GM18870 (cell line): ENCODE data around the gene LIMS1.
"Not testable (repeated sequence)": the region's sequence is repeated elsewhere in the genome, so short reads cannot be mapped to it uniquely, and the experiment has no call there.

ENCODE experiments used
- ATAC-seq: cut with Tn5 transposase; IDR thresholded peaks from one replicate; pipeline ENCODE4 v1.9.1; 2021; ENCODE audit warnings: moderate library complexity; ENCODE audit not compliant: unreplicated experiment

The LIMS1 gene

GRCh38 chr2:108548208-108549003, 14.1 kb downstream of the LIMS1 start:
- ATAC-seq, result no peak

GRCh38 chr2:108552566-108552965, 18.3 kb downstream of the LIMS1 start:
- ATAC-seq, result no peak

DNA sequence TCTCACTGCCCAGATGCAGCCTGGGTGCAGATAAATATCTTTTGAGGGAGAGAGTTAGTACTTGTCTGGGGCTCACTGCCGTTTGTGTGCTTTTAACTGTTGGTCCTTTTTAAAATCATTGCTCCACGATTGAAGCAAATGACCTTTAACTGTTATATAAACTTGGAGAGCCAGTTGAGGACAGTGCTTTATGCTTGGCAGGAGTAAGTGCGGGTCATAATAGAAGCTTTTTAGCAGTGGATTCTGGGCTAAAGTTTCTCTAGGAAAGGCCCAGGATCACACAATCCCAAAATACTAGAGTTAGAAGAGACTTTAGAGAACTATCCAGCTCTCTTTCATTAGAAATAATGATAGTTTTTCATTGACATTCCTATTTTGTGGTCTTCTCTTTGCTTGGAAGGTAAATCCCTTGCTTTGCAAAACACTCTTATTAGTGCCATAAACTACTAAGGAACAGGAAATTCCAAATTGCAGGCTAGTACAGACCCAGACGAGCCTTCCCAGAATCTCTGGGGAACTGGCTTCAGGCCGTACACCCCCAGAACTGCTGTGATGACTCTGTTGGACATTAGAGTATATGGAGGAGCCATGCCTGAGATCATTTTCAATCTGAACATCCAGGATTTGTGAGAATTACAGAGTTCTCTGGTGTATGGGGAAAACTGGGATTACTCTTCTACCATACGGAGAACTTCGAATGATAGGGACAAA, 19.1 kb downstream of the LIMS1 start:
- no peak for ATAC-seq

- ATAC-seq, result no peak
Observed at GRCh38 chr2:108554528-108554927, 20.3 kb downstream of the LIMS1 start.

- ATAC-seq, result no peak
Observed at GRCh38 chr2:108555572-108555971, 21.3 kb downstream of the LIMS1 start.

- ATAC-seq, result not testable (repeated sequence)
Observed at GRCh38 chr2:108556581-108556980, 22.3 kb downstream of the LIMS1 start.

GRCh38 chr2:108560241-108560811, 26.1 kb downstream of the LIMS1 start:
- ATAC-seq, result no peak

DNA sequence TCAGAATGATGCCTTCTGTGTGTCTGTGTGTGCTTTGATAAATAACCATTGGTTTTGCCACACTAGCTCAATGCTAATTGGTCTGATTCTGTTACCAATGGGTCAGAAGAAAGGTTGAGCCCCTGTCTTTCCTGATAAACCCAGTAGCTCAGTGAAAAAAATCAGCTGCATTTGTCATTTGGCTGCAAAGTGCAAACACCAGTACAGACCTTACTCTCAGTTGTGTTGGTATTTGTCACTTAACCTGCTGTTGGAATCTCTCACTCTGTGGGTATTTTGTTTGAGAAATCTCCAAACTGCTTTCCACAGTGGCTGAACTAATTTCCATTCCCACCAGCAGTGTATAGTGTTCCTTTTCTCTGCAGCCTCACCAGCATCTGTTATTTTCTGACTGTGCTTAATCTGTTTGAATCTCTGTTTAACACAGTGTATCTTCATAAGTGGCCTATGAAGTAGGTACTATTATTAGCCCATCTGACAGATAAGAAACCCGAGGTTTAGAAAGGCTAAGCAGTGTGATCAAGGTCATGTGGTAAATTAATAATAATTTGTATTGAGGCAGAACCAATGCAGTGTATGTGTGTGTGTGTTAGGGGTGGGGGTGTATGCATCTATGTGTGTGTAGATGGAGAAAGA, 26.7 kb downstream of the LIMS1 start:
- ATAC-seq, result no peak

- no peak for ATAC-seq
Observed at GRCh38 chr2:108562274-108562673, 28.0 kb downstream of the LIMS1 start.

GRCh38 chr2:108564510-108564909, 30.2 kb downstream of the LIMS1 start:
- no peak for ATAC-seq

GRCh38 chr2:108565778-108566375, 31.6 kb downstream of the LIMS1 start:
- peak; percentile 70 for ATAC-seq

DNA sequence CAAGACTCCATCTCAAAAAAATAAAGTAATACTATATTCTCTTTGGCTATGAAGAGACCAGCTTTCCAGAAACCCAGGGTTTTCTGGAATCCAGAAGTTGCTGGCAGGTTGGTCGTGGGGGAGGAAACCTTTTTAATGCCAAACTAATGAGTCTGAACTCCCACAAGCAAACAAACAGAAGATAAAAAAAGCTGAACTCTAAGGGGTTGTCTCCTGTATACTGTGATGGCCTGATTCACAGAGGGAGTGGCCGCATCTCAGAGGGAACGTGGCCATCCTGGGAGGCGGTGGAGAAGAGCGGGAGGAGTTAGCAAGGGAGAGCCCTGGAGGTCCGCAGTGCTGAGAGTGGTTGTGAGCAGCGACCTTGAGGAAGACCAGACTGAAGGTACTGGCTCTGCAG, 36.1 kb downstream of the LIMS1 start:
- ATAC-seq, result no peak

DNA sequence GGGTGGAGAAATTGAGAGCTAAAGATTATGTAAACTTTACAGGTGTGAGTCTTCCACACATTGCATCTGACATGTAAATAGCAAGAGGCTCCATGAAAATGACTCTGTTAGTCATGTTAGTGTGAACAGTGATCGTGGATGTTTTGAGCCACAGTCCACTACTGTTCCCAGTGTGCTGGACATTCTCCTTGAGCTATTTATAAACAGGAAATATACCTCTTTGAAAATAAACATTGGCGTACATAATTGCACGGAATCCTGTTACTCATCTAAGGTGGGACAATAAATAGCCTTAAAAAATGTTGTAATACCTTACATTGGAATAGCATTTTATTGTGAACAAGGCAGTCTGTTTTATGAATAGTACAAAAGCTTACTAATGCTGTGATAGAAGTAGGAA, 37.0 kb downstream of the LIMS1 start:
- no peak for ATAC-seq

- ATAC-seq, result no peak
Observed at GRCh38 chr2:108573061-108573460, 38.8 kb downstream of the LIMS1 start.

DNA sequence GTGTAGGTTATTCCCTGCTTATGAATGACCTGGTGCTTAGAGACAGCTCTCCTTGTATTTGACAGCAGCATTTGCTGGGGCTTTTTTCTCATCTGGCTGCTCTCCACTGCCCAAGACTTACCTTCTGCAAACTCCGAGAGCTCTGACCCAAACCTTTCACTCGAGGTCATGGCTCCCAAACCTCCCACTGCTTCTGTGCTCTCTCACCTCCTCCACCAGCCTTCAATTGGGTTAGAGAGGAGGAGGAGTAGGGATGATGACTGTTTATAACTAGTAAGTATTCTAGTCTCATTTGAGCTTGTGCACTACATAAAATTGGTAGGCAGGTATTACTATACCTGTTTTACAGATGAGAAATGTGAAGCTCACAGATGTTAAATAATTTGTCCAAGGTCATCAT, 40.1 kb downstream of the LIMS1 start:
- no peak for ATAC-seq

GRCh38 chr2:108575132-108575966, 41.1 kb downstream of the LIMS1 start:
- ATAC-seq, result peak; percentile 97

DNA sequence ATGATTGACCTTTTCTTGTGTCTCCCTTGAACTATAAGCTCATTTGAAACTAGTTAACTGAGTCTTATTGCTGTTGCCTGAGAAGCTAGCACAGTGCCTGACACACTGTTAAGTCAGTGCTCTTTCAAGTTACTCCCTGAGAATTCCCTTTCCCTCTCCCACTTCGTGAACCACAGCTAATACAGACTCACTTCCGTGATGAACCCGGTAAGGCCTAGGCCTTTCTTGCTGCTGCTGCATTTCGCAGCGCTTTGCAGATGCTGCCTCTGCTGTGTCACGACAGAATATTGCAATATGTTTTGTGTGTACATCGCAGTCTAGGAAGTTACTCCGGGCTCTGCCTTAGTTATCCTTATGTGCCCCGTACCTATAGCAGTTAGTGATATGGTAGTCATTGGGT, 42.8 kb downstream of the LIMS1 start:
- no peak for ATAC-seq

DNA sequence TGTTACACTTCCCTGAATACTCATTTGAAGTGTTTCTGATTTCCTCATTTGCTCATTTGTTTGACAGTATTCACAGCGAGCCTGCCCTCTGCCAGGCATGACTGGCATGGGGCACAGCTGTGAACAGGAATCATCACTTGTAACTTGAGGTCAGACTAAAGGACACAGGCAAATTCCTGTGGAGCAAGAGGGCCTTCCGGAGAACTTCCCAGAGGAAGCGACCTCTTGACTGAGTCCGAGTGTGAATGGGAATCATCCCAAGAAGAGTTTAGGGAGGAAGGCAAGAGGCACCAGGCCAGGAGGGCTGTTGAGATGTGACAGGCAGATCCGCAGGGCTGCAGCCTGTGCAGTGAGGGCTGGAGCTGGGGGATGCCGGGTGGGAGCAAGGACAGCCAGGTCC, 45.4 kb downstream of the LIMS1 start:
- ATAC-seq, result no peak

DNA sequence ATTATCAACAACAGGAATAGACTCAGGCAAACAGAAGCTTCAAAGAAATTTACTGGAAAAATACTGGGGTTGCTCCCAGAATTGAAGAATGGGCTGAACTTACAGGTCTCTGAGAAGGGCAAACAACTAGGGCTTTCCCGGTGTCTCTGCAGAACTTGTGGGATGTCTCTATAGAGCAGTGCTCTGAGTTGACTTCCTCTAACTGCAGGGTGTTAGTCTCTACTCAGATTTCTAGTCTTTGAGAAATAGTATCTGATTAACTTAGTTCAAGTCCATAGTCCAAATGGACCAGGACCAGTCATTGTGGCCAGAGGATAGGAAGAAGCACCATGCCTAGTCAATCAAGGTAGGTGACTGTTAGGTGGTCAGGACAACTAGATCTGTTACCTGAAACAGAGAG, 45.8 kb downstream of the LIMS1 start:
- no peak for ATAC-seq

DNA sequence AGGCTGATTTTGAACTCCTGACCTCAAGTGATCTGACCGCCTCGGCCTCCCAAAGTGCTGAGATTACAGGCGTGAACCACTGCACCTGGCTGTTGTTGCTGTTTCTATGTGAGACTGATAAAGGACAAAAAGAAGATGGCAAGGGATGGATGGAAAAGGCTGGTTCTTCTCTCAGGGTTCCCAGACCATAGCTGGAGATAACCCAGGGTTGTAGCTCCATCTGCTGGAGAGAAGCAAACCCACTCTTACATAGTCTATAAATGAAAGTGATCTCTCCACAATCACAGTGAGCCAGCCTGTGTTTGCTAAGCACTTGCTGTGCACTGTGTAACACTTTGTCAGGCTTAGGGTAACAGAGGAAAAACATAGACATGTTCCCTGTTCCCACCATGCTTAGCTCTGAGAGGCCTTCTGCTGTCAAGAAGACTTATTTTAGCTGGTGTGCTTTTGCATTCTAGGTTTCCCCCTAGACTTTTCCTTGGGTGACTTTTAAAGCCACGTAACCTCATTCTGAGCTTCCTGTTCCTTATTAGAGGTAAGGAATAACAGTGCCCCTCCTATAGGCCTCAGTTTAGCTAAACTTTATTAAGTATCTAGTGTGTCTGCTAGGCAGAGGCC, 49.7 kb downstream of the LIMS1 start:
- peak; percentile 71 for ATAC-seq
